DMS153 treated with DMSO at 0.1 percent for 48 hours (cell line): ENCODE results near the gene TBX15.
A peak's percentile ranks its signal among the peaks of the same experiment; 100 is the strongest.

Experiments used
- DNase-seq: peaks from one replicate; lab custom pipeline; 2025; ENCODE audit not compliant: unreplicated experiment; lab: John Stamatoyannopoulos, UW

The TBX15 gene

DNA sequence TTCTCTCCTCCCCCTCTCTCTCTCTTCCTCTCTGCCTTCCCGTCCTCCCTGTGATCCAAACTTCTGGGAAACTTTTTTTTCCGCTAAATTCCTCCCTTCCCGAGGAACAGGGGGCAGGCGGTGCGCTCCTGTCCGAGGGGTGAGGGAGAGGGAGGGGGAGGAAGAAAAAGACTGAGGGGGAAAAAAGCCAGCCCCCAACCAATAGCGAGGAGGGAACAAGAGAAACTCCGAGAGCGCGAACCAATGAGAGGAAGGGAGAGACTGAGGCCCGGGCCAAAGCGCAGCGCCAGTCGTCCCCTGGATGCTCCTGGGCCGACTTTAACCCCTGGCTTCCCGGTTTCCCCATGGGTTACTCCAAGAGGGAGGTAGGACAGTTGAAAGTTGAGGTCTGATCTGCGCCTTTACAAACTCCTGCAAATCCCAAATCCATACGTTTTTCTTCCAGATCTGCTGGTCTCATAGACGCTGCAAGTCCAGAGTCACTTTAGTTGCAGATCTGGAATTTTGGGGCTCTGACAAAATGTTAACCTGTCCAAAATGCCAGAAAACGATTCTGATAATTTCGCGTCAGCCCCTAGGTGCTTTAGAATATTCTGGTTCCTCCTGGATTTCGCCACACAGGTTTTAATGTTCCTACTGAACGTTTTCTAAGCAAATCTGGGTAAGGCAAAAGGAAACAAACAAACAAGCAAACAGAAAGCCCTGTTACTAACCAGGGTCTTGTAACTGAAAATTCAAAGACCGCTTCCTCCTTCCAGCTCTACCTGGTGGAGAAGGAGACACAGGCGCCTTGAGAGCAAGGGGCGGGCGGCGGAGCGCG lies at the start of gene TBX15:
Gene TBX15, minus strand, starts transcription at position 158 of the 820 bp plus-strand sequence. CDS start 548 bp downstream, outside the sequence.
- no peak for DNase-seq

DNA sequence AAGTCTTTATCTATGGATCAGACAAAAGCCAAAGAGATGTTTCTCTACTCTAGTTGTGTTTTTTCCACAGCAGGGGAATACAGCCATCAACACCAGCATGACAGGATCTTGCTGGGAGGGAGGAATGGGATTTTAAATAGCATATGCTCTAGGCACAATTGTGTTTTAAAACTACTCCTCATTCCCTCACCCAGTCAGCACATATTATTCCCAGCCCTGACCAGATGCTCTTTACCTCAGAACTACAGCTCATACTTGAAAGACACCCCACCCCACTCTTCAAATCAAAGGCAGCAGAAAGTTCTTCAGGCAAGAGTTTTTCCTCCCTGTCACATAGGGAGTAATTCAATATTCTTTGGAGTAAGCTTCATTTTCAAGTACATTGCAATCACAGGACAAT lies 46.2 kb upstream of the TBX15 start:
- no peak for DNase-seq

DNA sequence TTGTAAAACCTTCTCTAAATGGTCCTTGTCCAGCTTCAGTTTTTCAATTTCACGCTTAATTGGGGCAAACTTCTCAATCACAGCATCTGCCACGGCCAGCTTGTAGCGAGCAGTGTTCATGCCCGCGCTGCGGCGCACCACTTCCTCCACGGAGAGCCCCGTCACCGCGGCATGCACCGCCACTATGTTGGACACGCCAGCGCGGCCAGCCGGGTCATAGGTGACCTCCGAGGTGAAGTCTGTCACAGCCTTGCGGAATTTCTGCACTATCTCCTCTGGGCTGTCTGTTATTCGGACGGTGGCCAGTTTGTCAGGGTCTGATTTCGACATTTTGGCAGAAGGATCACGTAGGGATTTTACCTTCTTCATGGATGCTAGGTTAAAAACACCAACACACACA lies 44.8 kb upstream of the TBX15 start:
- no peak for DNase-seq

DNA sequence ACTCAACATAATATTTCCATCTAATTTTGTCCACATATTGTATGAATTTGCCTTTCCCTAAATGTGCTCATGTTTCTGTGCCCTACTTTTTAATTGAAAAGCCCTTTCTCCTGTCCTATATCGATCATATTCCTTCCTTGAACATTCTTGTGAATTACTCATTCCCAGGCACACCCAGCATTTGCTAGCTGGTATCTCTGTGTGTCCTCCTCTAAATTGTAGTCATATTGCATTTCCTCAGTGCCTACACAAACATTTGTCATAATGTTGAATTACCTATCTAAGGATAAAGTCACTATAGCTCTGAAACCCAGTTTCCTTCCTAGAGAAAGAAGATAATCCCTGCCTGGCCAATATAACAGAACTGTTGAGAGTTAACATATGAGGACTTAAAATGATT lies 39.6 kb upstream of the TBX15 start:
- DNase-seq: no peak

DNA sequence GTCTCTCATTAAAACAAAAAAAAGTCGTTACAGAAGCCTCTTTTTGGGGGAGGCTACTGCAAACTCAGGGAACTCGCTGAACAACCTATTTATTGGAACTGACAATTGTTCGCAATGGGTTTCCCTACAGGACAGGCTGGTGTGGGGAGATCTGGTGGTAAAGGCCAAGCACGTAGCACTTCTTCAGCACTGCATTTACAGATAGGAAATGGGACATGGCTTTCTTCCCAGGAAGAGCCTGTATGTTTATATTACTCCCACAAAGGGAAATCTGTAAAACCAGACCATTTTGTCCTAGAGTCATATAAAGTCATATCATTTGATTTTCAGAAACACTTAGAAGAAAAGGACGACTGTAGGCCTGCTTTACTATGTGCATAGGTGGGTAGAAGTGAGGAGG lies 38.8 kb upstream of the TBX15 start:
- no peak for DNase-seq

DNA sequence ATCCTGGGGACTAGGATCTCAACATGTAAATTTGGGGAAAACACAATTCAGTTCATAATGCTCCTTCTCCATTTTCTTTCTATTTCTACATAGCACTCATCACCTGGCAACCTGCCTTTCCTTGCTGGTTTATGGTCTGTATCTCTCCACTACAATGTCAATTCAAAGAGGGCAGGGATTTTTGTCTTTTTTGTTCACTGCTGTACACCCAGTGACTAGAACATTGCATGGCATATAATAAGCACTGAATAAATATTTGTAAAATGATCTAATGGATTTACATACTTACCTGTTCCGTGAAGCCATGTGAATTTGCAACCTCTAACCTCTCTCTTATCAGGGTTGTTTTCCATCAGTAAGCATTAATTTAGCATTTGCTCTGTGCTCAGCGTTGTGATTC lies 27.4 kb upstream of the TBX15 start:
- no peak for DNase-seq

DNA sequence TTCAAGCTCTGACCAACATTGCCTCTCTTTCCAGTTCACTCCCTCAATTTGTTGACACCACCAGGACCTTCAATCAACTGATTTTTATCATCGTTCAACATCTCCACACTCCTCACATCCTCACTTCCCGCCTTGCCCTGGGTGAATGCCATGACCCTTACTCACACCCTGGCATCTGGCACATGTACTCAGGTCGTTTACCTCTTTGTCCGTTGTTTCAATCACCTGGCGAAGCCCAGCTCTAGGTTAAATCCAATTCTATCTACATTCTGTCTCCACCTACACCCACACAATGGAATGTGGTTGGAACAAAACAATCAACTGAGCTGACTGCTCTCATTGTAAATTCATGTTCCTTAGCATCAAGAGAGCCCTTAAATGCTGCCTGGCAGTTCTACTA lies 24.2 kb upstream of the TBX15 start:
- no peak for DNase-seq

DNA sequence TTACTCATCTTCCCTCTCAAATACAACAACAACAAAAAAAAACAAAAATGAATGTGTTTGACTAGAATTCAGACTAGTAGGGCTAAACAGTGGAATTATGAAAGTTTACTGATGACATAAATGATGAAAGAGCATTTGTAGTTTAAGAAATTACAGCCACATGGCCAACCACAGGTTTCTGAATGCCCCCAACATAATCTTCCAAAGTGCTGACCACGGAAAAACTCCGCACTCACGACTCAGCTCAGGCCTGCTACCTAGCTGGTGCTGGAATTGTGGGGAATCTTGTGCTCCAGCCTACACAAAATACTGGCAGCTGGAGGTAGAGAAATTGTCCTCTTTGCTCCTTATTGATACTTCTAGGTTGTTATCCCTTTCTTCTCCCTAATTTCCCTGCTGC lies 23.6 kb upstream of the TBX15 start:
- DNase-seq: no peak

DNA sequence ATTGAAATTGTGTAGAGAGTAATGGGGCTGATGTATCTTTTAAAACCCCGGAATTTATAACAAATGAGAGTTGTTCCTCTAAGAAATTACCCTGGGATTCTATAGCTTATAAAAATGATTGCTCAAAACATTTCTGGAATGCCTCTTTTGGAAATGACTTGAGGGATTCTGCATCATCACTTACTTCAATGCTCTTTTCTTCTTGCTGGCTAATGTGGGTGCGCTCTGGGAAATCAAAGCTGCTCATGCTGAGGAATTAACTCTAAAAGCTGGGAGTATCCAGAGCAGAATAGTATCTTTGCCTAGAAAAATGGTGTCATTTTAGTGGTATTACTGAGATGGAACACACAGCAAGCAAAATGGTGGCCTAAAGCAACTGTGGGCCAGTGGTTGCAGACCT lies 23.0 kb upstream of the TBX15 start:
- DNase-seq: no peak

DNA sequence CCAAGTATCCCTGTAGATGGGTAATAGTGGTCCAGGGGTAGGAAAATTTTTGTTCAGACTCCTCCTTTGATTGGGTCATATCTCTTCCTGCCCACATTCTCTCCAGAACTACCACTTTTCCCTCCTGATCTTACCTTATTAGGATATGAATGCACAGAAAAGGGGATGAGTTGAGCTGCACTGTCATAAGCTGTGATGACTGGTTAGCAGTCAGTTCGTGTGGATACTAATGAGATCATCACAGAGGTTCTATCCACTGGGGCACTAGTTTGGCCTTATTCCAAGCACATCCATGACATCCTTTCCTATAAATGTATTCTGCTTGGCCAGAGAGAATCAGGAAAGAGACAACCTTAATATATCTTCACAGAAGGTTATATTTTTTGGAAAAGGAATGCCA lies 22.1 kb upstream of the TBX15 start:
- DNase-seq: no peak

DNA sequence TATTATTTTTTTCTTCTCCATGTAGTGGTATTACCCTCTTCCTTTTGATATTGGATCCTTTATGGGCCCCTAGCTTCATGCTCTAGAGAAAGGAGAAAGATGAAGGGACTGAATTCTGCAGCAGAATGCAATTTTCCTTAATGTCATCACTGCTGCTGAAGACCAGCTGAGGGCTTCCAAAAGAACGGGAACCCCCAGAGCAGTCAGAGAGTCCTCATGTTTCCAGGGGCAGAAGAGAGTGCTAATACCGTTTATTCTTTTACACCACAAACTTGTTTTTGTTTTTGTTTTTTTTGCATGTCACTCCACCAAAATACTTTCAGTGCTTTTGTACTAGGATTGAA lies 21.1 kb upstream of the TBX15 start:
- no peak for DNase-seq

DNA sequence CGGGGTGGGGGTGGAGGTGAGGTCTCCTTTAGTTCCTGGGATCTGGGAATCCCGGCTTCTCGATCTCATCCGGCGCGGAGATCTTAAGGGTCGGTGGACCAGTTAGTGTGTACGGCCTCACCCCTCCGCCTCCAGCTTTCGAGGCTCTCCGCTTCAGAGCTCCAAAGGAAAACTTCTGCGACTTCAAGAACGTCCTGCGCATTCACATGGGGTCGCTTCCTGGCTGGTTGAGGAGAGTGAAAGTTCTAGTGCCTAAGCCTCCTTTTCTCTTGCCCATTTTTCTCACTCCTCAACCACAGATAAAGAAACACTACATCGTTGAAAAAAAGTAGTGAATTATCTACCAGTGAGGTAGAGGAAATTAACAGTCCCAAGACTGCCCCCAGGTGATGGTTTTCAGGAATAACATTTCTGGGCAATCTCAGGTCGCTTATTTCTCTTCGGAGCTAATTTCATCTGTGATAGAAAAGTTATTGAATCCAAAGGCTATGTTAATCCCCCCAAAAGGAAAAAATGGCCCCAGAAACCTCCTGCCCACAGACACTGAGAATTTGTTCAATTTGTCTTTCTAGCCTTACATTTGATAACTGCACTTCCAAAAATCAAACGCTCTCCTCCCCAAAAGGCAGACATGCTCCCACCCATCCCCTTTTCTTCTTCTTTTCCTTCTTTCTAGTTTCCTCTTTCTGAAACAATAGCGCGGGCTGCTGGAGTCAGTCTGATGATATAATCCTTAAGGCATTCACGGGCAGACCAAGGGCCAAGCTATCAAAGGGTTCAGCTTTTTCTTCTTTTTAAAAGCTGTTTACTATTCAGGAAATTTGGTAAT lies 20.6 kb upstream of the TBX15 start:
- peak; percentile 27 for DNase-seq

DNA sequence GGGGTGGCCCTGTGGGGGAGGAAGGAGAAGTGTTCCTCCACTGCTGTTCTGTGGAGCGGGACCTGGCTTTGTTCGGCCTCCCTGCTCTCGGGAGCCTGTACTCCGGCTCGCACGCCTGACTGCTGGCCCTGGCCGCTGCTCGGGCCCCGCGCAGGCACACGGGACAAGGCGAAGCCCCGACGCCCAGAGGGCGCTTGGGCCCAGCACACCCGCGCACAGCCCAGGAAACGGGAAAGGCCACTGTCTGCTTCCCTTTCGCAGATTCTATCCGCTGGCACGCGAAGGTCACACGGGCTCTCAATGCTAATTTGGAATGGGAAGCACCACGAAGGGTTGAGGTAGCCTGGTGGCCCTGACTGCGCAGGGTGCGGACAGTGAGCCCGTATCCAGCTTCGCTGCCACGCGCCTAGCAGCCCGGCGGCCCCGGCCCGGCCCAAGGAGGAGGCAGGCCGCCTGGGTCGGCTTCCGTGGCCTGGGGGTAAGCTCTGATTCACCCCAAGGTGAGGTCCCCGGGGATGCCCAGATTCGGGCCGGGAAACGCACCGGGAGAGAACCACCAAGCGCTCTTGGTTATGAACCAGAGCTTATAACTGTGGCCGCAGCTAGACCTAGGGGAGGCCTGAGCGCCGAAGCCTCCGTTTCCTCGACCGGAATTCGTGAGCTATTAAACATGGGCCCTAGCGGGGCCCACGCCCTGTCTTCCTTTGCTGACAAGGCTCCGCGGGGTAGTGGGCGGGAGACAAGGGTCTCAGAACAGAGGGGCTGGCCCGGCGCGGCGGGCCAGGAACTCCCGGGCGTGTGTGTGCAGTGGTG lies 19.7 kb upstream of the TBX15 start:
- no peak for DNase-seq

DNA sequence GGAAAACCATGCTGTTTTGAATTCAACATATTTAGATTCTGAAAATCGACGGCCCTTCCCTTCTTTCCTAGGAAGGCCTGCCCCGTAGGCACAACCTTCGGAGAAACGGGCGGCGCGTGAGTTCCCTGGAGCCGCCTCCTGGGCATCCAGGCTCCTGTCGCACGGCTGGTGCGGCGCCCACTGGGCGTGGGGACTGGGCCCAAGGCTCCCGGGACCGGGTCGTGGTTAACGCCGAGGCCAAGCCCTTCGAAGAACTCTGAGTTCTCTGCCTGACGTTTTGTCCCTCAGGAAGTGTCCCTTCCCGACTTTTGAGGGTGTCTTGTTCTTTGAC lies 19.2 kb upstream of the TBX15 start:
- DNase-seq: no peak

DNA sequence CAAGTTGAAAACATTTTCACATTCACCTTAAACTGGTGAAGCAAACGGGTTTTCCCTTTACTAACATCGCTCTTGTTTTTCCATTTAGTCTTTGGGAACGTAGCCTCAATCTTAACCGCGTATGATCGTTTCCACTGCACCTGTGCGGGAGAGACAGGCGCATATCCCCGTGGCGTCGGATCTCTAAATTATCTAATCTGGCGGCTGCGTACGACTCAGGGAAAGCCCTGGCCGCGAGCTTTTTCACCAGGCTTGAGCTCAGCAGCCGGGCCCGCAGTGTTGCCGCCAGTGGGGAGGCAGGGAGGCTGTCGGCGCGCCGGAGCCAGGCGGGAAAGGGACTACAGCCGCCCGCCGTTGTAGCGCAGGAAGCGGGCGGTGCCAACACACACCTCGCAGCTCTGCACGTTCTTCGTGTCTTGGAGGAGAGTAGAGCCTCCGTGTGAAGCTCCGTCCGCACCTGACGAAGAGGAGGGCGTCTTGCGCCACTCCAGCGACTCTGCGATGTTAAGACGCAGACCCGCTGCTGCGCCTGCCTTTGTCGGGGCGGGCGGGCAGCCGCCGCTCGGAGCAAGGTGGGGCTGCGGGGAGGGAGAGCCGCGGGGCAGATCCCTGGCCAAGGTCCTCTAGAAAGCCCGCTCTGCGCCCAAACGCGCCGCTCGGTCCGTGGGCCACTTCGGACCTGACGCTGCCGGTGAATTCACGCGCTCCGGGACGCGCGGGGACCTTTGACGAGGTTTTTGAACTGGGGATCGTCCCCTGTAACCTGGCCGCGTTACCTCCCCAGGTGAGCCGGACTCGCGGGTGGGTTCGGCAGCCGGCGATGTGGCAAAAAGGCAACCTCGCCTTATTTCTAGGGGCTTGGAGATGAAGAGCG lies 18.5 kb upstream of the TBX15 start:
- no peak for DNase-seq

DNA sequence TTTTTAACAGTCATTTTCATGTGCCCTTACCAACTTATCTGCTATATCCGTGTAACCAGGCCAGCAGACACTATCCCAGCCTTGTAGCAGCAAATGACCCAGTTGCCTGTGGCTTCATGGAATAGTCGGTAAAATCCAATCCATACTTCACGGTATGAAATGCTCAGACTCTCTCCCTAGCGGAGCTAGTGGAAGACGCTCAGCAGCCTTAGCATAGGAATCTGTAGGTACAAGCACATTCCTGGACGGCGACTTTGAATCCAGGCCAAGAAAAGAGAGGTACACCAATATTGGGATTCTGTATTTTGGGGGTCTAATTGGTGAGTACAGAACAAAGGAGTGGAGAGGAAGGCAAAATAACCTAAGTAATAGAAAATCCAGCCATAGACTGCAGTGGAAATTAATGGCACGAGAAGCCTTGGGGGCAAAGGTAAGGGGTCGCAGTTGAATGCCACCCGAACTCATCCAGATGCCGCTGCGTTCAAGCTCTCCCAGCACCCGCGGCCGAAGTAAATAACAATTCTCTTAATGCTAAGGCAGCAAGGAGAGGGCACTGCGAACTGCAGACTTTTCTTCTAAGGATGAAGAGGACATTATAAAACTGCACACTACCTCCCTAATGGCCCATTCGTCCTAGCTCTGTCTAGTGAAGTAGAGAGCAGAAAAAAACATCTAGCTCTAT lies 17.7 kb upstream of the TBX15 start:
- DNase-seq: no peak

DNA sequence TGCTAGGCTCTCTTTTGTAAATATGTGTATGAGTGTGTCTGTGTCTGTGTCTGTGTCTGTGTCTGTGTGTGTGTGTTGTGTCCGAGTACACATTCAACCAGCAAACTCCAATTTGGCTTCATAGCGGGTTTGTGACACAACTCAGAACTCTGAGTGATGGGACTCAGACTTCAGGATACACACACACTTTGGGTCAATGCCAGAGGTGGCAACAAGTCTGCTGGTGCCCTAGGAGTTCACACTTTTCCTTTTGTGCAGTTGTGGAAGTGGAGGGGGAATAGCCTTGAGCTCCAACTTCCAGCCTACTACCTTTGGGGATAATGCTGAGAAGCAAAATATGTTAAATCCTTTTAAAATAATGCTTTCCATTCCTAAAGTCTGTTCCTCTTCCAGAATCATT lies 16.6 kb upstream of the TBX15 start:
- no peak for DNase-seq

DNA sequence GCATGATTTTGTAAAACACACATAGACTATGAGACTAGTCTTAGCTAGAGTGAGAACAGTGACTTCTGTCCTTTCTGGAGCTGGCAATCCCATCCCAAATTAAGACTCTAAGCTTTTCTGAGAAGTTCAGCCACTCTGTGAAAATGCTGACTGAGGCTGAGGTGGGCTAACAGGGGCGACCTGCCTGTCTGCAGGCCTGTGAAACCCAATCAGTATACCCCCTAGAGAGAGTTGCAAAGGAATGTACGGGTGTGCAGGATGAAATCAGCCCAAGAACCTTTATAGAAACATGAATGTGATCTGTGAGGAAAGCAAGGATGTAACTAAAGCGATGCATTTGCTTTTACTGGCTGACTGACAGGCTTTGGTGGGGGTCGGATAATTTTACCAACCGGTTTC lies 16.0 kb upstream of the TBX15 start:
- DNase-seq: no peak

DNA sequence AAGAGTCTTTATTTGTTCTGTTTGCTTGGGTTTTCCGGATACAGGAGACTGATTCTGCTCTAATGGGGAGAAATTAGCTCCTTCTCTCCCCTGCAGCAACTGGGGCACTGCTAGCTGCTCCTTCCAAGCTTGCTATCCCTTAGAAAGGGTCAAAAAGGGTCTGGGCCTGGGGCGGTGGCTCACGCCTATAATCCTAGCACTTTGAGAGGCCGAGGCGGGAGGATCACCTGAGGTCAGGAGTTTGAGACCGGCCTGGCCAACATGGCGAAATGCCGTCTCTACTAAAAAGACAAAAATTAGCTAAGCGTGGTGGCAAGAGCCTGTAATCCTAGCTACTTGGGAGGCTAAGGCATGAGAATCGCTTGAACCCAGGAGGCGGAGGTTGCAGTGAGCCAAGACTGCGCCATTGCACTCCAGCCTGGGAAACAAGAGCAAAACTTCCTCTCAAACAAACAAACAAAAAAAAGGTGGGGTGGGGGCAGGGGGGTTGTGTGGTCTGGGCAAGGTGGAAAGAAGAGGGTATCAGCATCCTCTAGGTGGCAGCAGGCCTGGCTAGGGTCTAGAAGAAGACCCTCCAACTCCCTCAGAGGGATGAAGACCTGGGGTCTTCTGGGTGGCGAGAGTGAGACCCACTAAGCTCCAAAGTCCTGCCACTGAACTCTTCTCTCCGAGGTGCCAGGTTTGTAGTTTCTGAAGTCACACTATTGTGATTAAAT lies 15.4 kb upstream of the TBX15 start:
- DNase-seq: no peak
